Mesothelial cell of epicardium (in vitro differentiated cells): Measurements from ENCODE around the gene ACTN1. TPM values are rescaled to one million over a fixed set of nuclear protein-coding genes. Genes with fewer than 3 reads are reported as not detected.
A peak's percentile ranks its signal among the peaks of the same experiment; 100 is the strongest.

Experiments
- DNase-seq, 2 experiments: peaks; one replicate each; pipeline ENCODE4 v3.0.0; 2021; ENCODE audit warnings: low spot score in 2 of 2; ENCODE audit not compliant: unreplicated experiment in 2 of 2
- H3K27ac Mint-ChIP-seq: 2 replicates; pipeline ENCODE4 v1.8.0; 2021; ENCODE audit warnings: mixed read lengths
- H3K27me3 Mint-ChIP-seq: 2 replicates; pipeline ENCODE4 v1.8.0; 2021; ENCODE audit warnings: low read depth, mixed read lengths
- H3K36me3 Mint-ChIP-seq: 2 replicates; pipeline ENCODE4 v1.8.0; 2021; ENCODE audit warnings: mixed read lengths
- H3K4me1 Mint-ChIP-seq: 2 replicates; pipeline ENCODE4 v1.8.0; 2021; ENCODE audit warnings: mixed read lengths
- H3K4me3 Mint-ChIP-seq: 2 replicates; pipeline ENCODE4 v1.8.0; 2021; ENCODE audit warnings: mild to moderate bottlenecking, moderate library complexity, mixed read lengths
- H3K9me3 Mint-ChIP-seq: 2 replicates; pipeline ENCODE4 v1.8.0; 2021; ENCODE audit warnings: mixed read lengths
- total RNA-seq: library from RNA; stranded (reverse); gene quantifications from 3 replicates; pipeline ENCODE4 v1.2.1, GENCODE V29; 2021
- TF ChIP-seq, protein P1 (sequence below): fragments of 200-600 bp; sonication (generic); IDR thresholded peaks from one replicate; pipeline ENCODE4 v1.5.0; 2021; ENCODE audit warnings: antibody characterized with exemption; ENCODE audit not compliant: unreplicated experiment

ACTN1 gene
- total RNA-seq, 1 donor from 2014 or later: 166 TPM

DNA sequence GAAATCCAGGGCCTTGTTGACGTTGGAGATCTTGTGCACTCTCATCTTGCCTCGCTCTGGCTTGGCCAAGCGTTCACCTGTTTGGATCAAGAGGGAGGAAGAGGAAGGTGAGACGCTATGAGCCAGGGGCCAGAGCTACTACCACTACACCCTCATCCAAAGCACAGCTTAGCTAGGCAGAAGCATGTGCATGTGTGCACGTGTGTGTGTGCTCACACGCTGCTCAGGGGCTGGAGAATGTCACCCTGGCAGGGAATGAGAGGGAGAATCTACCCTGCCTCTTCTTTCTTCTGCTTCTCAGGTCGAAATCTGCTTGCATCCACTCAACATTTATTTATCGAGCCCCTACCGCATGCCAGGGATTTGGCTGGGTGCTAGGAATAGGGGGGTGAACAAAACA, 58.1 kb downstream of the ACTN1 start:
- H3K4me3 Mint-ChIP-seq: no peak overlapping the region
- H3K4me1 Mint-ChIP-seq: peaks cover 12% of the 10 kb centered on the region
- H3K27ac Mint-ChIP-seq: peak overlapping the region; percentile 50
- TF ChIP-seq, protein P1, sequence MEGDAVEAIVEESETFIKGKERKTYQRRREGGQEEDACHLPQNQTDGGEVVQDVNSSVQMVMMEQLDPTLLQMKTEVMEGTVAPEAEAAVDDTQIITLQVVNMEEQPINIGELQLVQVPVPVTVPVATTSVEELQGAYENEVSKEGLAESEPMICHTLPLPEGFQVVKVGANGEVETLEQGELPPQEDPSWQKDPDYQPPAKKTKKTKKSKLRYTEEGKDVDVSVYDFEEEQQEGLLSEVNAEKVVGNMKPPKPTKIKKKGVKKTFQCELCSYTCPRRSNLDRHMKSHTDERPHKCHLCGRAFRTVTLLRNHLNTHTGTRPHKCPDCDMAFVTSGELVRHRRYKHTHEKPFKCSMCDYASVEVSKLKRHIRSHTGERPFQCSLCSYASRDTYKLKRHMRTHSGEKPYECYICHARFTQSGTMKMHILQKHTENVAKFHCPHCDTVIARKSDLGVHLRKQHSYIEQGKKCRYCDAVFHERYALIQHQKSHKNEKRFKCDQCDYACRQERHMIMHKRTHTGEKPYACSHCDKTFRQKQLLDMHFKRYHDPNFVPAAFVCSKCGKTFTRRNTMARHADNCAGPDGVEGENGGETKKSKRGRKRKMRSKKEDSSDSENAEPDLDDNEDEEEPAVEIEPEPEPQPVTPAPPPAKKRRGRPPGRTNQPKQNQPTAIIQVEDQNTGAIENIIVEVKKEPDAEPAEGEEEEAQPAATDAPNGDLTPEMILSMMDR: no peak
- no peak for DNase-seq
- H3K27me3 Mint-ChIP-seq: no peaks in the 10 kb centered on the region
- H3K9me3 Mint-ChIP-seq: peaks cover 3% of the 10 kb centered on the region
- H3K36me3 Mint-ChIP-seq: peaks cover 28% of the 10 kb centered on the region

DNA sequence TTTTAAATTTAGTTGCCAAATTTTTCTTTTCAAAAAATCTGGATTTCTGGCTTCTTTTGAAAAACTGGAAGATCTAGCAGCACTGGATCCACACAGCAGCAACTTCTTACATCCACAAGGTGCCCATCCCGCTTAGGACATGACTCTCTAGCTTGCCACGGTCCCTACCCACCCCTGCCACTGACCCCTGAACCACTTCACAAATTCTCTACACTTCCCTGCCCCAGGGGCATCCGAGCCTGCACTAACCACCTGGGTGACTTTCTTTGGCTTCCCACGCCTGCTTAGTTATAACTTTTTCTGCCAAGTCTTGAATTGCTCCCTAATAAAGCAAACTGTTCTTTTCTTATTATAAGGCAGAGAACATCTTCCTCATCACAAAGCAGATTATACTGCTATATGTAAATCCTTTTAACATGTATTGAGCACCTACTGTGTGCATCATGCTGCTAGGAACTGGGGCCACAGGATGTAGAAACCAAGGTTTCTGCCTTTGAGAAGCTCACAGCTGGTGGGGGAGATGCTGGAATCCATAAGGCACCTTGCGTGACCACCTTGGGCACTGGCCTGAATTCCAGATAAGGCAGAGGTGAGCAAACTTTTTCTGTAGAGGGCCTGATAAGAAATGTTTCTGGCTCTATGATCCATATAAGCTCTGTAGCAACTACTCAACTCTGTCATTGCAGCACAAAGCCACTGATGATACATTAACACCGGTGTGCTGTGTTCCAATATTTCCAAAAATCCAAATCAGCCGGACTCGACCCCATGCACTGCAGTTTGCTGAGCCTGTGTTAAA, 59.8 kb downstream of the ACTN1 start:
- DNase-seq: no peak
- Mint-ChIP-seq H3K36me3 (peaks cover 23% of the 10 kb centered on the region), H3K9me3 (no peaks in the 10 kb centered on the region), H3K27me3 (no peaks in the 10 kb centered on the region), H3K27ac (no peak overlapping the region), H3K4me3 (no peak overlapping the region), H3K4me1 (peaks cover 12% of the 10 kb centered on the region)
- TF ChIP-seq, protein P1: no peak

DNA sequence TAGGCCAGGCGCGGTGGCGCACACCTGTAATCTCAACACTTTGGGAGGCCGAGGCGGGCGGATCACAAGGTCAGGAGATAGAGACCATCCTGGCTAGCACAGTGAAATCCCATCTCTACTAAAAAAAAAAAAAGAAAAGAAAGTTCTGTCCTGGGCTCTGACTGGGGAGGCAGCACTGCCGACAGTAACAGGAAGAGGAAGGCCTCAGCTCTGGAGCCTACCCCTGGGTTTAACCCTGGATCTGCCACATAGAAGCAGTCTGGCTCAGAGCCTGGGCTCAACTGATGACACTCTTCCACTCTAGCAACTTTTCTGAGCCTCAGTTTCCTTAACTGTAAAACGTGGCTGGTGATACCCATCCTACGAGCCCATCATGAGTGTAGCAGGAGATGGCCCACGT, 60.5 kb downstream of the ACTN1 start:
- H3K4me1 Mint-ChIP-seq: peaks cover 9% of the 10 kb centered on the region
- H3K27me3 Mint-ChIP-seq: no peaks in the 10 kb centered on the region
- TF ChIP-seq, protein P1: no peak
- H3K9me3 Mint-ChIP-seq: no peaks in the 10 kb centered on the region
- DNase-seq: no peak
- peaks cover 23% of the 10 kb centered on the region for H3K36me3 Mint-ChIP-seq
- H3K27ac Mint-ChIP-seq: no peak overlapping the region
- no peak overlapping the region for H3K4me3 Mint-ChIP-seq

DNA sequence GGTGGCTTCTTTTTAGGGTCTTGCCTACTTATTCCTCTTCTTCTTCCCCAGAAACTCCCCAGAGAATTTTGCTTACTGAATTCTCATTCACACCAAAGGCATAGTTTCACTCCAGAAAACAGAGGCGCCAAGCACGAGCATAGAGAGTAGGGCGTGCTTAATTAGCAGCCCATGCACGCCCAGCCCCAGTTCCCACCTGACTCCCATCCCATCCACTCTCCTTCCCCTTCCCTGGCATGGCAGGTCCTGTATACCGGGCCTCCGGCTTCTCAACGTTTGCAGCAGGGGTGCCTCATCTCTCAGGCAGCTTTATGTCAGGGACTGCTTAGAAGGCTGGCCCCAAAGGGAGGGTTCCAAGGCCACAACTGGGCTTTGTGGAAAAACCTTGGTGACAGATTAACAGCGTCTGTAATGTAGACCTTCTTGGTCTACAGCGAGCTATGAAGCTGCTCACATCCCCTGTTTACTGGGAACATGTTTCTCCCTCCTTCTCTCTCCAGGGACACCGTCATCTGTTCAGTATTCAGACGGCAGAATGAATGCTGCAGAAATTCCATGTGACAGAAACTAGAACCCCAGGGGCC, 62.7 kb downstream of the ACTN1 start:
- Mint-ChIP-seq H3K4me3 (no peak overlapping the region), H3K27ac (no peak overlapping the region), H3K4me1 (peaks cover 1% of the 10 kb centered on the region), H3K27me3 (no peaks in the 10 kb centered on the region), H3K36me3 (peaks cover 19% of the 10 kb centered on the region), H3K9me3 (no peaks in the 10 kb centered on the region)
- DNase-seq: no peak
- TF ChIP-seq, protein P1: no peak

DNA sequence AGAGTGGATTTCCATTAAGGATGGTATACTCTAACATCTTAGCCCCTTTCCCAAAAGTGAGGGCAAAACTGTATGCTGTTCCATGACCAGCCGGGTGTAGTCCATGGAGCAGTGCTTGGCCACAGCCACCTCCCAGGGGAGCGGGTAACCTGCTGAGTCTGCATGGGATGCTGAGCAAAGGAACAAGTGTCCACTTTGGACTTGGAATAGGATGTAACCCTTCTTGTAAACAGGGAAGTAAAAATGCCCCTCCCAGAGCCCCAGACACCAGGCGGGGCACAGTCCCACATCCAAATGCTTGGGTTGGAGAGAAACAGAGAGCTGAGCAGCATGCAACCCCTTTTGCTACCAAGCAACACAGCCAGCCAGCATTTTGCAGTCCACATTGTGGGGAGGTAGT, 65.6 kb downstream of the ACTN1 start:
- peaks cover 15% of the 10 kb centered on the region for H3K36me3 Mint-ChIP-seq
- no peak overlapping the region for H3K27ac Mint-ChIP-seq

More for the DNA sequence above, 65.6 kb downstream of the ACTN1 start:
- no peak for DNase-seq
- Mint-ChIP-seq H3K9me3 (no peaks in the 10 kb centered on the region), H3K4me1 (no peaks in the 10 kb centered on the region), H3K27me3 (no peaks in the 10 kb centered on the region), H3K4me3 (no peak overlapping the region)
- TF ChIP-seq, protein P1: no peak
